Hepatocyte (in vitro differentiated cells): ENCODE data around the gene STEAP3.

Source experiments
- CTCF ChIP-seq: fragments of 200-600 bp; sonication (generic); IDR thresholded peaks from 2 replicates; pipeline ENCODE4 v1.5.1; 2016; ENCODE audit warnings: antibody characterized with exemption, mild to moderate bottlenecking; ENCODE audit not compliant: poor library complexity
- EZH2 ChIP-seq: fragments of 200-600 bp; sonication (generic); IDR thresholded peaks from 2 replicates; pipeline ENCODE4 v1.6.1; 2016; ENCODE audit warnings: antibody characterized with exemption, mild to moderate bottlenecking, borderline replicate concordance
- EZH2phosphoT487 ChIP-seq: fragments of 200-600 bp; sonication (generic); IDR thresholded peaks from one replicate; pipeline ENCODE4 v1.6.1; 2018; ENCODE audit warnings: antibody characterized with exemption, mild to moderate bottlenecking, low read depth, moderate library complexity; ENCODE audit not compliant: unreplicated experiment, severe bottlenecking

GRCh38 chr2:119181391-119181790, 42.2 kb upstream of the STEAP3 start:
- TF ChIP-seq CTCF, result no peak
- TF ChIP-seq EZH2, result no peak
- TF ChIP-seq EZH2phosphoT487, result no peak
